HG03280 (cell line): ENCODE results near the gene PCID2.
"Not testable (repeated sequence)": the region's sequence is repeated elsewhere in the genome, so short reads cannot be mapped to it uniquely, and the experiment has no call there.

ENCODE experiments used
- ATAC-seq: cut with Tn5 transposase; IDR thresholded peaks from one replicate; pipeline ENCODE4 v1.9.1; 2021; ENCODE audit warnings: mild to moderate bottlenecking, moderate library complexity; ENCODE audit not compliant: unreplicated experiment

PCID2 gene

DNA sequence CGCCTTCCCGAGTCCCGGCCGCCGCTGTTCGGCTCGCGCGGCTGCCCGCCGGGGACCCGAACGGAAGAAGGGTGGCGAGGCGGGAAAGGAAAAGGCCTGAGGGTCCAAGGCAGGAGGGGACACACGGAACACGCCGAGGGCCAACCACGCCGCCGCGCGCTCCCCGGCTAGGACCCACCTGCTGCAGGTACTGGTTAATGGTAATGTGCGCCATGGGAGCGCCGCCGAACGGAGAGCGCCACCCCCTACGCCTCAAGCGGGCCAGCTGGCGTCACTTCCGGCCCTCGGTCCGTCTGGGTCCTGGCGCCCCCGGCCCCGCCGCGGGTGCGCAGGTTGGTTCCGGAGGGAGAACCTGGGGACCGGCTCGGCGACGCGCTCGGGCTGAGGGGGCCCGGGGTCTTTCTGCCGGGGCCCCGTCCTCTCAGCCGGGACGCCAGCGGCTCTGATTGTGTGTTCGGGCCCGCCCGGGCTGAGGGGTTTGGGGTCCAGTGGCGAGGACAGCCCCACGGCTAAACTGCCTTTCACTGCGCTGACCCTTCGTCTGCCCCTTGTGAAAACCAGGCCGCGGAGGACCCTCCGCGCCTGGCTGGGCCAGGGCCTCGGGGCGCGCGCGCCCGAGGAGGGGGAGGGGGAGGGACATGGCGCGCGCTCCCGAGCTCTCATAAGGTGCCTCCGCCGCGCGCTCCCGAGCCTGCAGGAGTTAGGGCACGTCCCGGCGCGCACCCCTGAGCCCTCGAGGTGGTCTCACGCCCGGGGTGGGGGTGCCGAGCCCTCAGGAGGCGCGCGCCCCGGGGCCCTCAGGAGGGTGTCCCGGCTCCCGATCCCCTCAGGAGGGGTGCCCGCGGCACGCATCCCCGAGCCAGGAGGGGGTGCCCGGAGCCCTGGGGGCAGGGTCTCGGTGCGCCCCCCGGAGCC is at the start of gene PCID2:
PCID2 (minus strand) TSS at position 249 of the 915 bp plus-strand sequence; CDS start at position 214, 35 bp downstream.
- ATAC-seq: peak; percentile 77

DNA sequence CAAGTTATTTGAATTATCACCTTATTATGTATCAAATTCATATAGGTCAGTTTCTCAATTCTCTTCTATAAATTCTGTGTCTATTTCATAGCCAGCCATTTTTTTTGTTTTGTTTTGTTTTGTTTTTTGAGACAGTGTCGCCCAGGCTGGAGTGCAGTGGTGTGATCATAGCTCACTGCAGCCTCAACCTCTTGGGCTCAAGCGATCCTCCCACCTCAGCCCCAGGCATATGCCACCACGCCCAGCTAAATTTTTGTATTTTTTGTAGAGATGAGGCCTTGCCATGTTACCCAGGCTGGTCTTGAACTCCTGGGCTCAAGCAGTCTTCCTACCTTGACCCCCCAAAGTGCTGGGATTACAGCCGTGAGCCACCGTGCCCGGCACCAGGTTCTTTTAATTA is 49.4 kb upstream of the PCID2 start:
- ATAC-seq: not testable (repeated sequence)

DNA sequence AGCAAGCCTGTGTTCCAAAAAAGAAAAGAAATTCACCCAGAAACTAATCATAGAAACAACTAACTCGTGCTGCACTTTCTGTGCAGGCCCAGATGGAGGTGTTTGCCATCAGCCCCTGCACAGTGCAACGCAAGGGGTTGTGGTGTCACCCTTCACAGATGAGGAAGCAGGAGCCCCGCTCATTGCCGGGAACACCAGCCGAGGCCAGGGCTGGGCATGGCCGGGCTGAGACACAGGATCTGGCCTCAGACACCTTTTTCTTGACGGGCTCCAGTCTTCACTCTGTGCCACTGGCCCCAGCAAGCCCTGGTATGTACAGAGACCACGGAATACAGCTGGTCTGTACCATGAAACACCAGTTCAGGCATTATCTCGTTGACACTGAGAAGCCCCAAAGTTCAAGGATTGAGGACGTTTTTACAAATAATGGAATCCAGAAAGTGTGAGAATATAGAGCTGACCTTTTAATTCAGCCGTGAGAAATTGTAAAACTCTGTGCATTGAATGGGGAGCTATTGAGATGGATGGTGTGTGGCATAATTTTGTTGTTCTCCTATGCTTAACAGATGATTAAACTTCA is 44.1 kb upstream of the PCID2 start:
- no peak for ATAC-seq

DNA sequence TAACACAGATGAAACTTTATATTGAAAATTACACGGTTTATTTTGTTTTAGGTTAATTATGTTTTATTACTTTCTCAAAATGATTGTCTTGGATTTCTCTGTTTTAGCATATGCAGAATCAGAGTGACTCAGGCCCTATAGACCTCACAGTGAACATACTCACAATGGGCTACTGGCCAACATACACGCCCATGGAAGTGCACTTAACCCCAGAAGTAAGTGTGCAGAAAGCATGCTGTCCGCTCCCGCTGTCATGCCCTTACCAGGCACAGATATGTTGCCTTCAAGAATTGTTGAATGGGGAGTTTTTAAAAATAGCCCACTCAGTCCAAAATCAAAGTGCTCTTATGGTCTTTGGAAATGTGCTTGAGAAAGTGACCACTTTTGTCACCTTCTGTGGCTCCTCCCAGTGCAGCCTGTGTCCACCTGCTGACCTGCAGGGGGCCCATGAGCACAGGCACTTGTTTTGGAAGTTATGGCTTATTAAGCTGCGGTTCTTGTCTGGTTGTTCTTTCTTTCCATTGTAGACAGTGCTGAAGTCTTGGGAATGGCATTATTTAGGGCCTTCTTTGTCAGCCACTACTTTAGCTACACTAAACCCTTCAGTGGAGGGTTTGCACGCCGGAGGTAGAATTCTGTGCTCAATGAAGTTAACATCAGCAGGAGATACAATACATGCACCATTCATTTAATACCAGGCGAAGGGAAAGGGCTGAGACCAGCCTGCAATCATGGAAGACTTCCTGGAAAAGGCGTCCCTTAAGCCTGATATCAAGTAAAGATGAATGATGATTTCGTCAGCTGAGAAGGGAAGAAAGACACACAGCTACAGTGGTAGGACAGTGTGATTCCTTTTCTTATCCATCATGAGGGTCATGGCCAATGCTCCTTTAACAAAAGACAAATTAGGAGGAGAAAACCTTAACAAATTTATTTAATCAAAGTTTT is 37.7 kb upstream of the PCID2 start:
- ATAC-seq: no peak

DNA sequence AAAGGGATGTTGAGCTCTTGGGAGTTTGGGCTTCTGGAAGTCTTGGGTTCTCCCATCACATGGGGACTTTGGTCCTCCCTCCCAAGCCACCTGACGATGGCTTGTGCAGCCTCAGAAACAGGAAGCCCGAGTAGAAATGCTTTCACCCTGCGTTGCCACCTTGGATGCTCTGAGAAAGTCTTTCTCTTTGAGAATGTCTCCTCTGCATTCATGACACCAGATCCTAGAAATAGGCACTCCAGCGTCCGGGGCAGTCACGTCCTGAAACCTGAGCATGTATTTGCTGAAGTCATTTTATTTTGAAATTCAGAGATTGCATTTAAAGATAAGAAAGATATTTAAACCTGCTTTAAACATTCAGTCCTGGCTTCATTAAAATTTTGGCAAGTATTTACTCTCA is 35.4 kb upstream of the PCID2 start:
- no peak for ATAC-seq

DNA sequence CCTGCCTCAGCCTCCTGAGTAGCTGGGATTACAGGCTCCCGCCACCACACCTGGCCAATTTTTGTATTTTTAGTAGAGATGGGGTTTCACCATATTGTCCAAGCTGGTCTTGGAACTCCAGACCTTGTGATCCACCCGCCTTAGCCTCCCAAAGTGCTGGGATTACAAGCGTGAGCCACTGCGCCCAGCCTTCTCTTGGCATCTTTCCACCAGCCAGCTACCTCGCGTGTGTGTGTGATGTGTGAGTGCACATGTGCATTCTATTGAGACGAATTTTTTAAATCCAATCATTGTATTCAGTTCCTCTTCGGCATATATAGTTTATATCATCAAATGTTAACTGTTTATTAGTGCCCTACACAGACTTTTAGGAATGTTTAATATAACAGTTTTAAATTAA is 33.2 kb upstream of the PCID2 start:
- not testable (repeated sequence) for ATAC-seq

DNA sequence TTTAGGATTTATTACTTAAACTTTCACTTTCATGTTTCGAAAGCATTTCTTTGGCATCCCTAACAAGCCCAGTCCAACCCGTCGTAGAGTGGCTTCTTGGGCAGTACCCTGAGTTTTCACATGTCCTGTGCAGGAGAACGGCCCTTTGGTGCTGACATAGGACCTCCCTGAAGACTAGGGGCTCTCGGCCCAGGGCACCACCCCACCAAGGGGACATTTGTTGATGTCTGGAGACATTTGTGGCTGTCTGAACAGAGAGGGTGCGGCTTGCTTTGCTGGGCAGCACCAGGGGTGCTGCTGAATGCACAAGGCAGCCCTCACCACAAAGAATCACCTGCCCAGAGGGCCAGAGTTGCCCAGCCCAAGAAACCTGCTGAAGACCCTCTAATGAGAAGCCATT is 31.5 kb upstream of the PCID2 start:
- ATAC-seq: no peak

DNA sequence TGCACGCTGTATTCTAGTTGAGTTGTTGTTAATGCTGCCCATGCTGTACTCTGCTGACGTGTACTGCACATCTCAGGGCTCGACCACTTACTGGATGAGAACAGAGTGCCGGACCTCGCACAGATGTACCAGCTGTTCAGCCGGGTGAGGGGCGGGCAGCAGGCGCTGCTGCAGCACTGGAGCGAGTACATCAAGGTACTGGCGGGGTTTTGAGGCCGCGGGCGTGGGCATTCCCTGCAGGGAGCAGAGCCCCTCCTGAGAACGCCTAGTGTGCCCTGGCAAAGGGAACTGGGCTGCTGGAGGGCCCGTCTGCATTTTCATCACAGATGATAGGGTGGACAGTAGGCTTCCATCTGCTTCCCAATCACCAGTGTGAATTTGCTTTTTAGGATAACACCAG is 30.9 kb upstream of the PCID2 start:
- ATAC-seq: no peak

DNA sequence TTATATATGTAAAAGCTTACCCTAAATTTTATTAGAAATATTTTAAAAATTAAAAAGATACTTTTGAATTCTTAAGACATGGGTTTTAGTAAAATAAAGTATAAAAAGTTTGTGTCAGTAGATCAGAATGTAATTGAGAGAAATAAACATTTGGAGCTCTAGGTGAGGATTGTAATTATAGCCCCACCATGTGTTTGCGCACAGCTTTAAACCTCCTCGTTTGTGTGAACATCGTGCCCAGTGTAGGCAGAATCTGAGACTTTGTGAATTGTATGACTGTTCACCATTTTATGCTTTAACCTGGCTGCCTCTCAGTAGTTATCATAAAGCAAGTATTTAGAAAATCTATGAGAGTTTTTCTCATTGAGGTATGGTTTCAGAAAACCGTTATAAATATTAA is 30.1 kb upstream of the PCID2 start:
- no peak for ATAC-seq

DNA sequence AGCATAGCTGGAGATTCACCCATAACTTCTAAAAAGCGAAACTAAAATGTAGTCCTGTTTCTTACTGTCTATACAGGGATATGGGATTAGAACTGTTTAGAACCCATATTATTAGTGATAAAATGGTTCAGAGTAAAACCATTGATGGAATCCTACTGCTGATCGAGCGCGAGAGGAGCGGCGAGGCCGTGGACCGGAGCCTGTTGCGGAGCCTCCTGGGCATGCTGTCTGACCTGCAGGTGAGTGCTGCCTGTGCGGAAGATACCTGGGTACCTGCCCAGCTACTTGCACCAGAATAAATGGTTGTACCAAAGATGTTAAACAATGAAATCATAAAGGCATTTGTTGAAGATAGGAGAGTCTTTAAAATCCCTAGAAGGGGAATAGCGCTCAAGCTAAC is 24.6 kb upstream of the PCID2 start:
- ATAC-seq: no peak

DNA sequence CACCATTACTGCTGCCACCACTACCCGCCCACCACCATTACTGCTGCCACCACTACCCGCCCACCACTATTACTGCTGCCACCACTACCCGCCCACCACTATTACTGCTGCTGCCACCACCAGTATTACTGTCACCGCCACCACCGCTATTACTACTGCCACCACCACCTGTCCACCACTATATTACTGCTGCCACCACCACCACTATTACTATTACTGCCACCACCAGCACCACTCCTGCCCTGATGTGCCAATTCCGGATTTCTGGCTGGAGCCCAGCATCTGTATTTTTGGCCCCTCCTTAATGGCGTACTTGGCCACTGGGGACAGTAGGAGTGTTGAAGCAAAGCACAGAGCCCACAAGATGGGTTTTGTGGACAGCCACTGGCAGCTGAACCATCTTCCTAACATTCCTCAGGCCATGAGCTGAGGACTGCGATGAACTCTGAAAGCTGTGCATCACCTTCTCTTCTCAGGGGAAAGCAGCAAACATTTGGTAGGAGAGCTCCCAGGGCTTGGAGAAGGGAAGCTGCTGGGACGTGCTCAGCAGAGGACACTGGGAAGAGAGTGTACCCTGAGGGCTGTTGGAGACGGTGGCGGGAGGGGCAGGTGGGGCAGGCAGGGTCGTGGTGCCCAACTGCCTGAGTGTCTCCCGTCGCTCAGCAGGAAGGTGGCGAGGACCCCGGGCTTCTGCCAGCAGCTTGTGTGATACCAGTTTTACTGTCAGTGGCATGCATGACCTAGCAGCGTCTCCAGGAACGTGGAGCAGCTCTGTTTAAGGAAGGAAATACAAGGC is 23.9 kb upstream of the PCID2 start:
- no peak for ATAC-seq

DNA sequence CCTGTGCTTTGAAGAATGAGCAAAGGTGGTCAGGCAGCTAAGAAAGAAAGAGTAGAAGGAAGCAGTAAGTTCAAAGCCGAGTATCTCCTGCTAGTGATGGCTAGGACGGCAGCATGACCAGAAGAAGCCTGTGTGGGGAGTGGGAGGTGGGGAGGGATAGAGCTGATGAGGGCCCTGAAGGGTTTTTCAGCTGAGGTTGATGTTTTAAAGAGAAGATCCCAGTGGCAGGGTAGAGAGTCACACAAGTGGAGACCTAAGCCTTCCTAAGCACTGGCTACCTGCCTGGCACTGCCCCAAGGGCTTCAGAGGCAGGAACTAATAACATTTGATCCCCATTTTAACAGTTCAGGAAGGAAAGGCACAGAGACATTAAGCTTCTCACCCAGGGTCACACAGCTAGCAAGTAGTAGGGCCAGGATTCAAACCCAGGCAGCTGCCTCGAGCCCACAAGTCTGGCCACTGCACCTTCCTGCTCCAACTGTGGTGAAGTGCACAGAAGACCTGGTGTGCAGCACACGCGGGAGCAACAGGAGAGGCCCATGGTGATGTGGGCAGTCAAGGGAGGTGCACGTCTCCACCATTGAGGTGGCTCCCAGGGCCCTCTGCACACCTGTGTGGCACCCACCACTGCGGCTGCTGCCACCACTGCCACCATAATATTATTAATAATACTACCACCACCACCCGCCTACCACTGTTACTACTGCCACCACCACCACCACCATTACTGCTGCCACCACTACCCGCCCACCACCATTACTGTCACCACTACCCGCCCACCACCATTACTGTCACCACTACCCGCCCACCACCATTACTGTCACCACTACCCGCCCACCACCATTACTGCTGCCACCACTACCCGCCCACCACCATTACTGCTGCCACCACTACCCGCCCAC is 23.1 kb upstream of the PCID2 start:
- ATAC-seq: no peak

DNA sequence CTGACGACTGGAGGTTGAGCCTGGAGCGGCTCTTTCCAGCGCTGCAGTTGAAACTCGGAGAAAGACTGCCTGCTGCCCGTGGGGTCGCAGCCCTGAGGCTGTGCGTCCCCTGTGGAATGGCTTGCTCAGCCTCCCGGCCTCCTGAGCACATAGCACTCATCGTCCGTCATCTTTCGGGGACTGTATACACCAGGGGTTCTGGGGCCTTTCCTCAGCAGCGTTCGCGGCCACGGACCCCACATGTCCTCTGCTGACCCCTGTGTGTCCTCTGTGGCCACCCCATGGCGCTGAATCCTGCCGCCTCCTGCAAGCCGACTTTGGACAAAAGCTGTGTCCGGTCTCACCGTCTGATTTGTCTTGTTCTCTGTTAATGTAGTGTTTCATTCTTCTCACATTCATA is 21.3 kb upstream of the PCID2 start:
- ATAC-seq: no peak

DNA sequence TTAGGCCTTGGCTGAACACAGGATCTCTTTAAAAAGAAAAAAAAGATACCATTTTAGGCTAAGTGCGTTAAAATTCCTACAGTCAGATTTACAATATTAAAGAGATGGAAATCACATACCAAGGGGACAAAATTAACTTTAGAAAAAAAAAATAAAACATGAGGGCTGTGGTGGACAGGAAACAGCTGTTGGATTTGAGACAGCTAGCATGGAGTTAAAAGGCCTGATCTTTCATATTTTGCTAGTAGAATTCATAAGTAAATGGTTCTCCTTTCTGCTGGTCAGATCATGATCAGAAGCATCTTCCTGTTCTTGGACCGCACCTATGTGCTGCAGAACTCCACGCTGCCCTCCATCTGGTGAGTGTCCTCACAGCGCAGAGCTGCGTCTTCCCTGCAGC is 20.7 kb upstream of the PCID2 start:
- no peak for ATAC-seq

DNA sequence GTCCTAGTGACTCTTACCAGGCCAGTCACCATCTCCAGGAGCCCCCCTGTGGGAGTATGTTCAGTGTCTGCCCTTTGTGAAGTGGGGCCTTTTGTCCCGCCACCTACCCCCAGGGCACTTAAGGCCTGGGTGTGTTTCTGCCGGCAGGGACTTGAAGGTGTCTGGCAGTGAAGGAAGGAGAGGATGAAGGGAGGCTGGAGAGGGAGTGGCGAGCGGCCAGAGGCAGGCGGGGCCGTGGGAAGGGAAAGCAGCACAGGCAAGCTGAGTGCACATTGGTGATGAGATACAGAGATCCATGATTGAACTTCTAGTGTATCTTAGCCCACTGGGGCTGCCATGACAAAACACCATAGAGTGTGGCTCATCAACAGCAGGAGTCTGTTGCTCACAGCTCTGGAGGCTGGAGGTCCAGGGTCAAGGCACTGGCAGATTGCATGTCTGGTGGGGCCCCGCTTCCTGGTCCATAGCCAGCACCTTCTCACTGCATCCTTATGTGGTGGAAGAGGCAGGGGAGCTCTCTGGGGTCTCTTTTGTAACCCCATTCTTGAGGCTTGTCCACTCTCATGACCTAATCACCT is 18.5 kb upstream of the PCID2 start:
- ATAC-seq: no peak

DNA sequence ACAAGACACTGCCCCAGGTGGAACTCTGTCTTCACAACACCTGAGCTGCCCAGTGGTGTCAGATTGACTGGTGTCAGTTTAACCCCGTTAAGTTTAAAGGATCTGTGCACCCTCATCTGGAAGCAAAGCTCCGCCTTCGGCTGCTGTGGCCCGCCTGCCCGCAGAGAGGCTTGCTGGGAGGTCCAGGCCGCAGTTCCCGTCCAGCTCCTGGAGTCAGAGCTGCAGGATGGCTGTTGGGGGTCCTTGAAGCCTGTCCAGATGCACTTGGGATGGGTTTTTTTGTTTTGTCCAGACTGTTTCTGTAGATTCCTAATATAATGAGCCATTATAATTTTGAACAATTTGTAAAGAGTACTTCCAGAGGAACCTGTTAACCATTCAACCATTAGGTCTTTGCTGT is 17.0 kb upstream of the PCID2 start:
- no peak for ATAC-seq

DNA sequence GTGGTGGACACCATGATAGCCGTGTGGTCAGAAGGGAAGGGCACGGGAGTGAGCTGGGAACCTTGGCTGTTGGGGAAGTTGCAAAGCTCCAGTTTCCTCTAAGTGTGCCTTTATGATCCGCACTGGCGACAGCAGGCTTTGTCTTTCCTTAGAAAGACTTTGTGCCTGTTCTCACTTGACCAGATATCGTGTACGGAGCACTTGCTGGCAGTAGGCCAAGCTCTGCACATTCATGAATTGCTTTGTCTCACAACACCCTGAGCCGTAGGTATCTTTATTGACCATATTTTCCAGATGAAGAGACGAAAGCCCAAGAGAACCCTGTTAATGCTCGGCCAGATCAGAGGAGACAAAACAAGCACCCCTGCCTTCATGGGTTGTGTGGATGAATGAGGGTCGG is 16.0 kb upstream of the PCID2 start:
- ATAC-seq: no peak

DNA sequence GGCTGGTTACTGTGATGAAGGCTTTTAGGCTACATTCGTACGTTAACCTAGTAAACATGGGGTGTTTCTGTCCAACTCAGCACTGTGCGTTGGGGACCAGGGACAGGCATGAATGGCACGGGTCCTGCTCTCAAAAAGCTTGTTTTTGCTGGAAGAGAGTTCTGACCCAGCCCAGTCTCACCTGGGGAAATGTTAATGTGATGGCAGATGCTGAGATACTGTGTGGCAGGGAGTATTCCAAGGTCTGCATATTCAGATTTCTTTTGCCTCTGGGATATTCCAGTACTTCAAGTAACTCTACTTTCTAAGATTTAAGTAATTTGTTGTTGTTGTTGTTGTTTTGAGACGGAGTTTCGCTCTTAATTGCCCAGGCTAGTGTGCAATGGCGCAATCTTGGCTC is 14.6 kb upstream of the PCID2 start:
- no peak for ATAC-seq

DNA sequence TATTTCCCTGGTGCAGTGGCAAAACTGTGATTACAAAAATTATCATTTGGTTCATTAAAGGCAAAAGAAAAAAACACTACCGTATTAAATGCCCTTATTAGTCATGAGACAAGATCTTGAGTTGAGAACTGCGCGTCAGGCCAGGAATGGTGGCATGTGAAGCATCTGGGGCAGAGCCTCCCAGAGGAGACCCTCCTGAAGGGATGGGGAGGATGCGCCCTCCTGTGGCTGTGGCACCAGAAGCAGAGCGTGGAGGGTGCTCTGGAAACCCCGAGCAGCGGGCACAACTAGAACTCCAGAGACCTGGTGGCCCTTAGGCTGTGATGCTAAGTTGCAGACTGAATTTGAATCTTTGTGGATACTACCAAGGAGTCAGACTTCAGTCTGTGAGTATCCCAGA is 12.4 kb upstream of the PCID2 start:
- no peak for ATAC-seq
